22Rv1 (cell line): ENCODE results near the gene TOLLIP.

Experiments used
- CTCF ChIP-seq: fragments of 450-650 bp; IDR thresholded peaks from 2 replicates; pipeline ENCODE4 v1.5.1; 2017; ENCODE audit warnings: mild to moderate bottlenecking
- ZFX ChIP-seq: fragments of 450-650 bp; IDR thresholded peaks from 2 replicates; pipeline ENCODE4 v1.6.1; 2017; ENCODE audit warnings: antibody characterized with exemption, borderline replicate concordance

- TF ChIP-seq CTCF (no peak), ZFX (no peak)
Observed at GRCh38 chr11:1272531-1272930, 36.9 kb downstream of the TOLLIP start.
